Jurkat, Clone E6-1 (cell line): ENCODE data around the gene ANO1.
A peak's percentile ranks its signal among the peaks of the same experiment; 100 is the strongest.

ENCODE experiments used
- DNase-seq: peaks from one replicate; pipeline ENCODE4 v3.0.0-alpha.2; 2011; ENCODE audit warnings: low read depth, low spot score
- H3K4me3 ChIP-seq: 2 replicates; pipeline ENCODE4 v1.5.1; 2011; ENCODE audit warnings: mild to moderate bottlenecking, low read length, control low read depth, moderate library complexity

The ANO1 gene

DNA sequence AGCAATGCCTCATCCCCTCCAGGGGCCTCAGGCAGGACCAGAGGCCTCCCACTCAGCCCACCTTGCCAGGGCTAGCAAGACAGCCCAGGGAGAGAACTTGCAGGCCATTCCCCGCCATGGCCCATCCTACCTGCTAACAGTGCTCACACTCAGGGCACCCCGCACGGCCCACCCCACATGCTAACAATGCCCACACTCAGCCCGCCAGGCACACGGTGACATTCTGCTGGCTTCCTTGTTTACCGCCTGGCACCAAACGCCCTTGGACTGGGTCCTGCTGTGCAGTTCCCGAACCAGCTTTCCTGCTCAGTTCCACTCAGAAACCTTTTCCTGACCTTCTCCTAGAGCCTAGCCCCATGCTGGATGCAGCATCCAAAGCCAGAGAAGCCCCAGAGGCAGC lies 91.5 kb downstream of the ANO1 start:
- no peak overlapping the region for H3K4me3 ChIP-seq
- DNase-seq, result no peak

DNA sequence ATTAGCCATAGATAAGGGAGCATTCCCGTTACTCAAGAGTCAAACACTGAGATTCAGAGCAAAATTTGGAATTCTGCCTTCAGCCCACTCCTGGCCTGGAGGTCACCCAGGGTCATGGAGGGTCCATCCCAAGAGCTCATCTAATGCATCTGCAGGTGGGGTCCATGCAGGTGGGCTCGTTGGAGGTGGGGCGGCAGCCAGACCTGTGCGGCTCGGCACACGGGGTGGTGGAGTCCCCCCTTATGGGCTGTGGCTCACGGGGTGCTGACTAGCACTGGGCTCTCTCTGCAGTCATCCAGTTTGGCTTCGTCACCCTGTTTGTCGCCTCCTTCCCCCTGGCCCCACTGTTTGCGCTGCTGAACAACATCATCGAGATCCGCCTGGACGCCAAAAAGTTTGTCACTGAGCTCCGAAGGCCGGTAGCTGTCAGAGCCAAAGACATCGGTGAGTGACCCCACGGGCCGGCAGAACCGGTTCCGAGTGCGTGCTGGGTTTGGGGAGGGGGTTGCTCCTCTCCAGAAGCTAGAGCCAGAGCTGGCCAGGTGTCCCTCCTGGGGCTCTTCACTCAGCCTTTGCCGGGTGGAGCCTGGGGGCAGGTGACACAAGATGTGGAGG lies 92.6 kb downstream of the ANO1 start:
- H3K4me3 ChIP-seq, result no peak overlapping the region
- no peak for DNase-seq

DNA sequence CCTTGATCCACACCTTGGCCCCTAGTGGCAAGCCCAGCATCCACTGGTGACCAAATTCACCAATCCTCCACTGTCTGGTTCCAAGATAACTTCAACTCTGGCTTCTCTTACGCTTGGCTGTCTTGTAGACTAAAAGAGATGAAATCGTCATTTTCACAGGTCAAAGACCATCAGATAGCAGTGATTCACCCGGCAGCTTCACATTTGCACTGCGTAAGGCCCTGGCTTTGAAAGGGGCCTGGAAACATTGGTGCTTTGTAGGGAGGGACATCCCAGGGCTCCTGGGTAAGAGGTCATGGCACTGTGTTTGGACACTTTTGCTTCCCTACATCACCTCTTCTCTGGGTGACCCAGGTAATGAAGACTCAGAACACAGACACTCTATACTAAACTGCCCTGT lies 94.9 kb downstream of the ANO1 start:
- DNase-seq, result no peak

DNA sequence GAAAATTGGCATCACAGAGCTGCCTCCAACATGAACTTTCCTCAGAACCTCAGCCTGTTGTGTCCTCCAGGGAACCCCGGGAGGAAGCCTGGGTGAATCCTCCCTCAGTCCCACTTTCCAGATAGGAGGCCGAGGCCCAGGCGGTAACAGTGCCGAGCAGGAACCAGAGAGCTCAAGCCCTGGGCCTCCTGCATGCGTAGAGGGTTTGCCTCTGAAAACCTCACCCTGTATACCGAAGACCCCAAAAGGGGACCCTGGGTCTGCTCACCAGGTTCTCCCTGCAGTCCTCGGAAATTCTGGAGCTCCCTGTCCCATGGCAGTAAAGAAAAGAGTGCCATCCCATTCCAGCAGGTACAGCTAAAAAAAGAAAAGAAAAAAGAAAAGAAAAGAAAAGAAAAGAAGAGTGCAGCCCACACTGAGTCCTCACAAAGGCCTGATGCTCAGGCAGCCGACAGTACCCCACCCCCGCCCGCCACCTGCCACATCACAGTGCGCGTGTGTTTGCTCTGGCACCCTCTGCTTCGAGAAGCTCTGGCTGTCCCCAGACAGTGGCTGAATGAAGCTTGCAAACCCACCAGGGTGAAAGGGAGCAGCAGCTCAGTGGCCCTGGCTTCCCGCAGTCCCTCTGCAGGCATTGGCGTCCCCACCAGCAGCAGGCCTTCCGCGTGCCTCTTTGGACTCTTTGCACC lies 96.6 kb downstream of the ANO1 start:
- no peak overlapping the region for H3K4me3 ChIP-seq
- peak; percentile 2 for DNase-seq

More for the DNA sequence above, 94.9 kb downstream of the ANO1 start:
- H3K4me3 ChIP-seq, result no peak overlapping the region

DNA sequence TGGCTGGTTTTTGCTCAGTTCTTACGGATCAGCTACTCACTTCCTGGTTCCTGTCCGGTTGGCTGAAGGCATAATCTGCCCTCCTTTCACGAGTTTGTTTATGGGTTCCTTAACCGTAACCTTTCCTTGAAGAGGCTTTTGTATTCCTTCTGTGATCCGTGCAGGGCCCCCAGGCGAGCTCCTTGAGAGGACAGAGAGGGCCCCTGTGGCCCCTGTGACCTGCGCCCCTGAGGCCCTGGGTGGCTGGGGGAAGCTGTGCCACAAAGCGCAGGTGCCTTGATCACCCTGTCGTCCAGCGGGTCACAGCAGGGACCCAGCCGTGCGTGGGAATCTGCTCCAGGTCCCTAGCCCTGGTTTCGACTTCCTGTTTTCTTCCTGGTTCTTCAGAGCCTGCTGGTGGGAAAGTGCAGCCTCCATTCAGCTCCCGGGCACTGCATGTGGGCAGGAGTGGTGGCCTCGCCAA lies 97.2 kb downstream of the ANO1 start:
- H3K4me3 ChIP-seq, result no peak overlapping the region
- no peak for DNase-seq

DNA sequence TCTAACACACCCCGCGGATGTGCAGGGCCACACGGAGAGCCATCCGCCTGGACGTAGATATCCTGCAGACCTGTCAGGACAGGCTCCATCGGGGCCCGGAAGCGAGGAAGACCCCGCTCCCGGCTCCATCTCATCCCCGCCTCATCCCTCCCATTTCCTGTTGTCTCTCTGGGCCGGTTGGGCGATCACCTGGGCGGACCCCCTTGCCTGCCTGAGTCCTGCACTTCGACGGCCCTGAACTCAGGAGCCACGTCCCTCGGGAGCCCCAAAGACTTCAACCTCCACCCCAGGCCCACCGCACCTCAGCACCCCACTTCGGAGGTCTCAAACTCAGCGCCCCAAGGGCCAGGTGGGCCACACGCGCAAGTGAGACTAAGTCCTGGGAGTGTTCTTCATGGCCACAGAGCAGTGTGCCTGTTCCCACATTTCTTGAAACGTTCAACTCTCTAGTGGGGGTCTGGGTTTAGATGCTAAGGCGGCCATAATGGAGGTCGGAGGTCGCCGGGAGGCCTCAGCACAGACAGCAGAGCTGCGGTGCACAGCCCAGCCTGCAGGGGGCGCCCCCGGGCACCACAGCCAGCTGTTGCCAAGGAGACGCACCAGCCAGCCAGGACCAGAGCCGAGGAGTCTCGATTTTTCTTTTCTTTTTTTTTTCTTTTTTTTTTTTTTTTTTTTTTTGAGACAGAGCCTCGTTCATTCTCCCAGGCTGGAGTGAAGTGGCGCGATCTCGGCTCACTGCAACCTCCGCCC lies 99.0 kb downstream of the ANO1 start:
- DNase-seq, result peak; percentile 28
- H3K4me3 ChIP-seq, result no peak overlapping the region

DNA sequence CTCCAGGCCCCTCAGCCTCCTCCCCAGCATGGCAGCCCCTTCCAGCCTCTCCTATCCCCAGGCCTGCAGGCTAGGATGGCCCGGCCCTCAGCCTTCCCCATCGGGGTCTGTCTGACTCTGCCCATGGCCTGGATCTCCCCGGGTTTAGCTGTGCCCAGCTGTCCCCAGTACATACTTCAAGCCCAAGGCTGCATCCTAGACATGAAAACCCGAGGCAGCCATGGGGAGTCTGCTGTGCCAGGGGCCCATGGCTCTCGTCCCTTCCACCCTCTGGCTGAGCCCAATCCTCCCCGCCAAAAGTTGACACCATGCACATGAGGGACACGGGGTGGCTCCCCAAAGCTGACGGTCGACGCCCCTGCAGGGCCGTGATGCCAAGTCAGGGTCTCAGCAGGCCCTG lies 102.8 kb downstream of the ANO1 start:
- no peak overlapping the region for H3K4me3 ChIP-seq
- DNase-seq, result no peak

DNA sequence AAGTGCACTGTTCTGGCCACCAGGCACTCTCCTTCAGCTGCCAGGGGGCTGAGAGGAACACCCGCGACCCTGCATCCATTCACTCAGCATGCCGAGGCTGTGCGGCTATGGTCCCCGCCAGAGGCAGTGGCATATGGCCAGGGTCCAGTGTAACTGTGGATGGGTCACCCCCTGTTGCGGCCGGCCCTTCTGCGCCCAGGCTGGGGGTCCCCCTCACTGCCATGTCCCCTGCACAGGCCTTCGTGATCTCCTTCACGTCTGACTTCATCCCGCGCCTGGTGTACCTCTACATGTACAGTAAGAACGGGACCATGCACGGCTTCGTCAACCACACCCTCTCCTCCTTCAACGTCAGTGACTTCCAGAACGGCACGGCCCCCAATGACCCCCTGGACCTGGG lies 104.1 kb downstream of the ANO1 start:
- H3K4me3 ChIP-seq, result no peak overlapping the region
- no peak for DNase-seq

DNA sequence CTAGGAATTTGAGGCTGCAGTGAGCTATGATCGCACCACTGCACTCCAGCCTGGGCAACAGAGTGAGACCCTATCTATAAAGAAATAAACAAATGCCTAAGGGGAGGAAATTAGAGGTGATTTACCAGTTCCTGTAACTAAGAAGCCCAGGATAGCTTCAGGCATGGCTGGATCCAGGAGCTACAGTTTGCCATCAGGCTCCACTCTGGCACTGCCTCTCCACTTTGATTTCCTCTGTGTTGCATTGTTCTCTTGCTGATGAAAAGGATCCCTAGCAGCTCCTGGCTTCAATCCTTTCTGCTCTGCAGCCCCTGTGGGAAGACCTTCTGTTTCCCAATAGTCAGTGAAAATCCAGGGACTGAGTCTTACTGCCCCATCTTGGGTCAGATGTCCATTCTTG lies 104.9 kb downstream of the ANO1 start:
- H3K4me3 ChIP-seq, result no peak overlapping the region
- no peak for DNase-seq

DNA sequence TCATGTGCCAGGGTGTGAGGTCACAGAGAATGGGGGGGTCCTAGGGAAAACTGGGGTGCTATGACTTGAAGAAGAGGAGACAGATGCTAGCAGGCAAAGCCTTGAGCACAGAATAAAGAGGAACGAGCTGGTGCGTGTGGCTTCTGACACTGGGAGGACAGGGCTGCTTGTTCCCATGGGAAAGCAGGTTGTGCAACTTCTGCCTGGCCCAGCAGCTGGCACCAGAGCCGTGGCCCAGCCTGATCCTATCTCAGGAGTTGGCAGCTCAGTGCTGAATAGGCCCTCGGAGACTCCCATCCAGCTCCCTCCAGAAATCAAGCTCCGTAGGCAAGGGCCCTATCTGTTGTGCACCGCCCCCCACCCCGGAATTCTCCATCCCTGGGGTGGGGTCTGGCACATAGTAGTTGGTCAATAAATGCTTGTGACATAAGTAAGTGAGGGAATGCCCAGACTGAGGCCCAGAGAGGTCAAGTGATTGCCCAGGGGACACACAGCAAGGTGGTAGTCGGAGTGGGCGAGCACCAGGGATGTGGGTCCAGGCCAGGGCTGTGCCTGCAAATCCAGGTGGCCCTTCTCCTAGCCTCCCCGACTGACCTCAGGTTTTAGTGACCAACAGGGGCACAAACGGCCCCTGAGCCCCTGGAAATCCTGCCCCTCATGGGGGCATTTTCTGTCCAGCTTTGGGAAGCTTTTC lies 105.5 kb downstream of the ANO1 start:
- no peak overlapping the region for H3K4me3 ChIP-seq
- no peak for DNase-seq

DNA sequence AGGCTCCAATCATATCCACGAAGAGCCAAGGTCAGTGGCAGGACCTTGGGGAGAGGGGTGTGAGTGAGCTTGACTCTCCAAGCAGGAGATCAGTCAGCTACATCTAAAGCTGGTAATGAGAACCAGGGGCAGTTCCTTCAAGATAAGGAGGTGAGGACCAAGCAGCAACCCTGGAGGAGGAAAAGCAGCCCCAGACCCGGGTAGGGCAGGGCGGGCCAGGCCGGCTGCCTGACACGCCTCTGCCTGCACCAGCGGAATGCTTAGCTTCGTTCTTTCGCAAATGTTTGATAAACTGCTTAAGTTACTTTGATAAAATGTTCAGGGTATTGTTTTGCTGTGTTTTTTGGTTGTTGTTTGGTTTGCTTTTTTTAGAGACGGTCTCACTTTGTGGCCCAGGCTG lies 106.3 kb downstream of the ANO1 start:
- DNase-seq, result no peak
- no peak overlapping the region for H3K4me3 ChIP-seq

DNA sequence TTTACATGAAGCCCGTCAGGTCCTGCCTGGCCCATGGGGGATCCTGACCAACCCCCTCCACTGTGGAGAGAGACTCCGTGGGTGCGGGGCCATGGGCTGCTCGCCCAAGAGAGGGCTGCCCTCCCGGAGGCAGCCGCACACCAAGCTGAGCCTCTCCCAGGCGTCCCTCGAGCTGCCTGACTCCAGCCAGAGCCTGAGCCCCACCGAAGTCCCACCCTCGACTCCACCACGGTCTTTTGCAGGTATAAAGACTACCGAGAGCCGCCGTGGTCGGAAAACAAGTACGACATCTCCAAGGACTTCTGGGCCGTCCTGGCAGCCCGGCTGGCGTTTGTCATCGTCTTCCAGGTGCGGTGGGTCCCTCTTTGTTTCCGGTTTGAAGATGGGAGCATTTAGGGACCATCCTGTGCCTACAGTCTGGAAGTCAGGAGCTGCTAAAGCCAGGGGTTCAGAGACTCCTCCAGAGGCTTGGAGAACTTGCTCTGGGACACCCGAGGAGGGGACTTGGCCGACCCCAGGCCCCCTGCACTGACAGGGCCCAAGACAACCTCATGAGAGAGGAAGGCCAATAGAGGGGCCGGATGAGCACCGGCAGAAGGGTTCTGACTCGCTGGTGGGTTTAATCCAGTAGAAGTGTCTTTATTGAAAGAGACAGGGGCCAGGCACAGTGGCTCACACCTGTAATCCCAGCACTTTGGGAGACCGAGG lies 107.4 kb downstream of the ANO1 start:
- no peak overlapping the region for H3K4me3 ChIP-seq
- no peak for DNase-seq

DNA sequence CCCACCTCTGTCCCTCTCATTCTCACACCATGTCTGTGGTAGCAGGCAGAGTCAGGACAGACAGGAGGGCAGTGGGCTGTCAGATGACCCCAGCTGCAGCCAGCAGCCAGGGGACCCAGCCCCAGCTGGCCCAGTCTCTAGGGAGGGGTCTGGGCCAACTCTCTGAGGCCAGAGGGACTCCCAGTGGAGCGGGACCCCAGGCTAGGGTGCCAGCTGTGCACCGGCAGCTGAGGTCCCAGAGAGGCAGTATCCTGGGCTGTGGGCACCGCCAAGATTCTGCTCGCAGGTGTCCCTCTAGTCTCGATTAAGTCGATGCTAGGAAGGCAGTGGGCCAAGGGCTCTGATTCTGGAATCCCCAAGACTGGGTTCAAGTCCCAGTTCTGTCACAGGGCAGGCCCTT lies 108.3 kb downstream of the ANO1 start:
- H3K4me3 ChIP-seq, result no peak overlapping the region
- no peak for DNase-seq

DNA sequence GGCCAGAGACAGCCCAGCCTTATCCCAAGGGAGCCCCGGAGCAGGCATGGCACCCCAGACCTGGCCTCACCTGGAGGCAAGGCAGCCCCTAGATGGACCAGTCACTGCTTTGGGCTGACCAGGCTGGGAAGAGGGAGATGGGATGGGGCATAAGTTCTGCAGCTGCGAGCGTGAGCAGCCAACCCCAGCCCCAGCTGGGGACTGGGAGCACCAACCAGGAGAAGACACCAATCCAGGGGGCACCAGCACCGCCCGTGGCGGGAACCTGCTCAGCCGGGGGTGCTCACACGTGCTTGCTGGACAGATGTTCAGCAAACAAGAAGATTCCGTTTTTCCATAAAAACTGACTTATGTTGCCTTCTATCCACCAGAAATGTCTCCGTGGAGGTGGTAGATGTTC lies 108.8 kb downstream of the ANO1 start:
- no peak overlapping the region for H3K4me3 ChIP-seq
- DNase-seq, result no peak

DNA sequence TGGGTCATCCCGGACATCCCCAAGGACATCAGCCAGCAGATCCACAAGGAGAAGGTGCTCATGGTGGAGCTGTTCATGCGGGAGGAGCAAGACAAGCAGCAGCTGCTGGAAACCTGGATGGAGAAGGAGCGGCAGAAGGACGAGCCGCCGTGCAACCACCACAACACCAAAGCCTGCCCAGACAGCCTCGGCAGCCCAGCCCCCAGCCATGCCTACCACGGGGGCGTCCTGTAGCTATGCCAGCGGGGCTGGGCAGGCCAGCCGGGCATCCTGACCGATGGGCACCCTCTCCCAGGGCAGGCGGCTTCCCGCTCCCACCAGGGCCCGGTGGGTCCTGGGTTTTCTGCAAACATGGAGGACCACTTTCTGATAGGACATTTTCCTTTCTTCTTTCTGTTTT lies 109.7 kb downstream of the ANO1 start:
- no peak overlapping the region for H3K4me3 ChIP-seq
- DNase-seq, result no peak

DNA sequence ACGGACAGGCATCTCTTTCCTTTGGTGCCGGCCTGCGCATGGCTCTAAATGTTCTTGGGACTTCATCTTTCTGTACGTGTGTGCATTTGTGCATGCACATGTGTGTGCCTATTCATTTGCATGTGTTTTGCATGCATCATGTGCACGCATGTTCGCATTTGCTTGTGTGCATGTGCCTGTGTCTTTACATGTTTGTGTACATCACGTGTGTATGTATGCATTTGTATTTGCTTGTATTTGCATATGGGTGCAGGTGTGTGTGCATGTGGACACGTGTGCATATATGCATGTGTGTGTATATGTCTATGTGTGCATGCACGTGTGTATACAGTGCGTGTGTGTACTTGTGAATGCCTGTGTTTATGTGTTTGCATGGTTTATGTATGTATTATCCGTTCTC lies 111.5 kb downstream of the ANO1 start:
- no peak for DNase-seq
- H3K4me3 ChIP-seq, result no peak overlapping the region

DNA sequence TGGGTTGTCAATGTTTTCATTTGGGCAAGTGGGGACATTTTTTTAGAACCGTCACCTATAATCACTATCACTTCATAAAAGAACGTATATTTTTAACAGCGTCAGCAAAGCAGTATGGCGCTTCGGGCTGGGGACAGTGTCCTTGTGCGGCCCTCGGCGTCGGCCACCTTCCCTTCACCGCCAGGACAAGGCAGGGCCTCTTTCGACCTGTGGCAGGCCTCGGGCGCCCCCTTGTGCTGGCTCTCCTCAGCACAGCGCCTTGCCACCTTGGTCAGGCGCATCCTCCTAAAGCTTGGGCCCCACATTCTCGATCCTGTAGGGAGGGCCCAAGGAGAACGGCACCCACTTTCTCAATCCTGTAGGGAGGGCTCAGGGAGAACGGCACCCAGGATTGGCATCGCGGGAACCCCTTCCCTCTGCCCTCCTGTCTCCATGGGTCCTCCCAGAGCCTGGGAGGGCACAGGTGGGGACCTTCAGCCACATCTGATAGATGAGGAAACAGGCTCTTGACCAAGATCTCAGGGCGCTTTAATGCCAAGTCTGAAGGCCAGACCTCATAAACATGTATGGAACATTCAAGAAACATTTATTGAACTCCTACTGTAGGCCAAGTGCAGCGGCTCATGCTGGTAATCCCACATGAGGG lies 113.5 kb downstream of the ANO1 start:
- DNase-seq, result no peak
- no peak overlapping the region for H3K4me3 ChIP-seq

DNA sequence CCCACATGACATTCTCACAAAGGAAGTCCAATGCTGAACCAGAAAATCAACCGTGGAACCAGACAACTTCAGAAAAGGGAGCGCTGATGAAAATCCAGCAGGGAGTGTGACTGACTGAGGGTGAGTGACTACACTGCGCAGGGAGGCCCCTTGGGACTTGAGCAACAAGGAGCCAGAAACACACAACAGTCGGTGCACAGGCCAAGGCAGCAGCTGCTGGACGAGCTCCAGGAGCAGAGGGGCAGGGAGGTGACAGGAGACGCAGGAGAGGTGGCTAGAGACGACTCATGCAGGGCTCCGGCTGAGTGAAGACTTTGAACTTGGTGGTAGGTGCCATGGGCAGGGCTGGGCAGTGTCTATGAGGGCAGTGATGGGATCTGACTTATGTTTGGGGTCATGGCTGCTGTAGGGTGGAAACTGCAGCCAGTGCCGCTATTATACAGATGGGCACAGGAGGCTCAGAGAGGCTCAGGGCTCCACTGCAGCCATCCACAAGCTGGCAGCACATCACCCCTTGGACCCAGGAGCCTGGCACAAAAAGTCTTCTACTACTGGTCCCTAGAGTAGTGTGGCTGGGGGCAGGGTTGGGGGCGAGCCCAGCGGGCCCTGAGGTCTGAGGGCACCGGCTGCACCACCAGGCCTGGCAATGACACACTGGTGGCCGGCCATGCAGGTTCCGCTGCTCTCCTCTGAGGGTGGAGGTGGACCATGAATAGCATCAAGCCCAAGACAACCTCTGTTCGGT lies 114.7 kb downstream of the ANO1 start:
- no peak for DNase-seq
- no peak overlapping the region for H3K4me3 ChIP-seq
